ENCODE measurements around the gene BSCL2.
"Not testable (repeated sequence)": the region's sequence is repeated elsewhere in the genome, so short reads cannot be mapped to it uniquely, and the experiment has no call there.

The BSCL2 gene

DNA sequence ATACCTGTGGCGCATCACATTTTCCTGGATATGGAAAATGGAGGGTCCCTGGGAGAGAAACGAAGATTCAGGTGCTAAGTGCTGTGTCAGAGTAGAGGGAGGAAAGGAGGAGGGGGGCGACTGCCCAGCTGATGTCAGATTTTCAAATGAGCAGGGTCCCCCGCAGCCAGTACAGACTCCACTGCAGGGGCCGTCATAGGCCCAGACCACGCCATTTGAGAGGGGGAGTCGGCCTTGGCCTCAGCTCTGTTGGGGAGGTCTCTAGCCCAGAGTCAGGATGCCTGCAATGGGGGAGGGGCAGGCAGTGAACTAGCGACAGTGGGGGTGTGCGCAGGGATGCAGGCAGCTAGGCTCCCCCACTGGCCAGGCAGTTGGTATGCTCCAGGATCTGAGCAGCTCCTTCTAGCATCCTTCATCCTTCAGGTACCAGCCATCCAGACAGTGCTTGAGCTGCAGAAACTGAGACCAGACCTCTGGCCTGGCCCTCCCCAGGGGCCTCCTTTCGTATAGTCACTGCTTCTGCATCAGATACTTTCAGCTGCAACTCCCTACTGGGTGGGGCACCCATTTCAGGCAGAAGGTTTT lies at the start of gene BSCL2, which contains the start of gene GNG3:
Gene BSCL2, minus strand, starts transcription at position 148 of the 585 bp plus-strand sequence. CDS start 229 bp downstream, outside the sequence.
Gene GNG3, plus strand, starts transcription at position 400 of the 585 bp plus-strand sequence. CDS start 620 bp downstream, outside the sequence.
- no peak for DNase-seq

DNA sequence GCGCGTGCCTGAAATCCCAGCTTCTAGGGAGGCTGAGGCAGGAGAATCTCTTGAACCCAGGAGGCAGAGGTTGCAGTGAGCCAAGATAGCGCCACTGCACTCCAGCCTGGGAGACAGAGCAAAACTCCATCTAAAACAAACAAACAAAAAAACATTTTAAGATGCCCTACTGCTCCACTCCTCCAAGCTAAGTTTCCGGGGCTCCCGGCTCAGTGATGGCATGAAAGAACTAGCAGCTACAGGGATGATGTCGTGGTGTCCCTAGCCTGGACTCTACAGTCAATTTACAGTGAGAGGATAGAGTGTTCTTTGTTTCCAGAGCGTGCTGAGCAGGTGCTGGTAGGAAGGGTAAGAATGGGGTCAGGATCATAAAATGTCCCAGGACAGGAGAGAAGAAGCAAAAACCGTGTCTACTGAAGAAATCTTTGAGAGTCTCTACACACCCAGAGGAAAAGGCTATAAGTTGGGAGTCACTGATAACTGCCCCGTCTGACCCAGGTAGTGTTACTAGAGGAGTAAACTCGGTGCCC lies 47.9 kb upstream of the BSCL2 start:
- no peak for DNase-seq

DNA sequence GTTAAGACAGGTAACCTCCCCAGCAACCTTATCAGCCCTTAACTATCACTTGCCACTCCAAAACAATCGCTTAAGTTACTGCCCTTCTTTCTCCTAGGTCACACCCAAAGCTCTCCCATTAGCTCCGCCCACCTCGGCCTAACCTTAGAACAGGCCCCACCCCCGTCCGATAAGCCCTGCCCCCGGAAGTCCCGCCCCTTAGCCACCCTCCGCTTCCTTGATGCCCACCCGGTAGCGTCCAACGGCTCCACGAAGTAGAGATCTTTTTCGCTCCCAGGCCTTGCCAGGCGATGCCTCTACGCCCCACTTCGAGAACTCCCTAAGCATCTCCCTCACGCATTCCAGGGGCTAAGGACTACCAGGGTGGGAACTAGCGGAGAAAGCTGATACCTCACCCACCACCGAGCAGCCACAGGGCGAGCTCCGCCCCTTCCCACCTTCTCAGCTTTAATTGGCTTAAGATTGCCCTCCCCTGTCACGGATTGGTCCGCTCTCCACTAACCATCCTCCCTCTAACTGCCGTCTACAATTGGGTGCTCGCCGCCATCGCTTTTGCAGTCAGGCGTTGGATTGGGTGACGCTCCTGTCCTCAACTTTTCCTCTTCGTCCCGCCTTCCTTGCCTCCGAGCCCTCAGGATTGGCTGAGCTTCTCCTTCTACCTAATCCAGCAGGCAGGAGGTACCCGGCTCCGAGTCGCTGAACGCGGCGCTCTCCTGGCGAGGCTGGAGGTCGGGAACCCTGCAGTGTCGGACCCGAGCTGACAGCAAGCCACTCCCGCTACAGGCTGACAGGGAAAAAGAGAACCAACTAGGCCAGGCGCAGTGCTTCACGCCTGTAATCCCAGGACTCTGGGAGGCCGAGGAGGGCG lies 46.7 kb upstream of the BSCL2 start, which contains the start of gene ZBTB3:
Gene ZBTB3, minus strand, starts transcription at position 425 of the 868 bp plus-strand sequence. CDS start 496 bp downstream, outside the sequence.
- DNase-seq = peak; percentile 99

DNA sequence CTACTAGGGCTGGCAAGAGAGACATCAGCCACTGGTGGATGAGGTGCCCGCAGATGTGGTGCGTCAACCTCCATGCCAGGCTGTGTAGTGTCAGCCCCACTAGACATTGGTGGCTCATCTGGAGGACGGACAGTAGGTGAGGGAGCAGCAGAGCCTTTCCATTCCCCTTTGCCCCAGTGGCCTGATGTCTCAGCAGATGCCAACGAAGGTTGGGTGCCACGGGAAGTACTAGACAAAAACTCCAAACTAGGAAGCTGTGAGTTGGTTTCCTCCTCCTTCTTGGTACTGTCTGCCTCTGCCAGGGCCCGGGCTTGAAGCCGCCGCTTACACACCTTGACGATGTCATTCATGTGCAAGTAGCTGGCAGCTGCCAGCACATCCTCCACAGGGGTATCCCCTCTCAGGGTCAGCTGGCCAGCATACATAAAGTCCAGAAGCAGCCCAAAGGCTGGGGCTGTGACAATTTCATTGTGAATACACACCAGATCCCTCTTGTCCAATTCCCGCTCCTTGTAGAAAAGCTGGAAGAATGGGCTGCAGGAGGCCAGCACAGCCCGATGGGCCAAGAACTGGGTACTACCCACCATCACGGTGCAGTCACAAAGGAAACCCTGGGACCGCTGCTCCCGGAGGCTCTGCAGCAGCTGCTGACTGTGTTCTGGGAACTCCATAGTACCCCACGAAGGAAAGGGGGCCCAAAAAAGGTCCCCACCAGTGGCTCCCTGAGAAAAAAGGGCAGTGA lies 45.9 kb upstream of the BSCL2 start:
- no peak for DNase-seq

DNA sequence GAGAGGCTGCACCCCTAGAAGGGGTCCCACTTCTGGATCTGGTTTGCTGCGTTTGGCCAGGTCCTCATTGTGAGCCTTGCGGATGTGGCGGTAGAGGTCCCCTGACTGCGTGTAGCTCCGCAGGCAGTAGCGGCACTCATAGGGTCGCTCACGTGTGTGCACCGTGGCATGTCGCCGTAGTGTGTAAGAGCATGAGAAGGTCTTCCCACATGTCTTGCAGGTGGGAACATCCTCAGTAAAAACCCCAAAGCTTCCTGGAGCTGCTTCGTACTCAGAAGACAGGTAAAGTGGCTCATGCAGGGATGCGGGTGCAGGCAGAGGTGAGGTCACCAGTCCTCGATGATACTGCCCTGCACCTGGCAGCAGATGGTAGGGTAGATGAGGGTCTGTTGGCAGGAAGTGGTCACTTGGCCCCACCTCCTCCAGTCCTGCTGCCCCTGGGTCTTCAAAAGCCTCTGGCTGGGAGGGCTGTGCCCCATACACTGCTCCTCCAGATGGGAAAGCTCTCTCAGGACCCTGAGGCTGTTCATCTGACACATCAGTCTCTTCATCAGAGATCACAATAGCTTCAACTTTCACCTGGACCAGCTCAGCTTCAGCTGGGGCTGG lies 45.1 kb upstream of the BSCL2 start:
- no peak for DNase-seq

DNA sequence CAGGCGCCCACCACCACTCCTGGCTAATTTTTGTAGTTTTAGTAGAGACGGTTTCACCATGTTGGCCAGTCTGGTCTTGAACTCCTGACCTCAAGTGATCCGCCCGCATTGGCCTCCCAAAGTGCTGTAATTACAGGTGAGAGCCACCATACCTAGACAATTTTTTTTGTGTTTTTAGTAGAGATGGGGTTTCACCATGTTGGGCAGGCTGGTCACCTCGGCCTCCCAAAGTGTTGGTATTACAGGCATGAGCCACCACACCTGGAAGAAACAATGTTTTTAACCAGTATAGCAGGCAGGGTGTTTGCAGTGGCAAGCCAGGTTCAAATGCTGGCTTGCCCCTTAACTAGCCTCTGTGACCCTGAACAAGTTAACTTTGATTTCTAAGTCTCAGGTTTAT lies 42.7 kb upstream of the BSCL2 start:
- not testable (repeated sequence) for DNase-seq

DNA sequence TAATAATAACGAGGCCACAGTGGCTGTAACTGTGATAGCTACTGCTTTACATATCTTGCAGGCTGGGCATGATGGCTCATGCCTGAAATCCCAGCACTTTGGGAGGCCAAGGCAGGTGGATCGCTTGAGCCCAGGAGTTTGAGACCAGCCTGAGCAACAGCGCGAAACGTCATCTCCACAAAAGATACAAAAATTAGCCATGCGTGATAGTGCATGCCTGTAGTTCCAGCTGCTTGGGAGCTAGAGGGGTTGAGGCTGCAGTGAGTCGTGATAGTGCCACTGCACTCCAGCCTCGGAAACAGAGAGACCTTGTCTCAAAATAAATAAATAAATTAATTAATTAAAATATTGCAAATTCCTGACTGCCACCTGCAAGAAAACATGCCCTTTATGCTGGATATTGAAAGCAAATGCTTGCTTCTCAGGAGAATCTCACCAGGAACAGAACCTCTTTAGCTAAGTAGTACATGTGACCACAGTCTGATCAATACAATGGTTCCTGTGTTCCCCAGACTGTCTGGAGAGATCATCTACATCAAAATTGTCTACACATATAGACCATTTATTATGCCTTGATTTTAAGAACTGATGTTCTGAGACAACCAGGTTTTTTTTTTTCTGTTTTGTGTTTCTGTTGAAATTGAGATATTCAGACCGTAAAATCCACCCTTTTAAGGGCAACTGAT lies 40.4 kb upstream of the BSCL2 start:
- DNase-seq = no peak

DNA sequence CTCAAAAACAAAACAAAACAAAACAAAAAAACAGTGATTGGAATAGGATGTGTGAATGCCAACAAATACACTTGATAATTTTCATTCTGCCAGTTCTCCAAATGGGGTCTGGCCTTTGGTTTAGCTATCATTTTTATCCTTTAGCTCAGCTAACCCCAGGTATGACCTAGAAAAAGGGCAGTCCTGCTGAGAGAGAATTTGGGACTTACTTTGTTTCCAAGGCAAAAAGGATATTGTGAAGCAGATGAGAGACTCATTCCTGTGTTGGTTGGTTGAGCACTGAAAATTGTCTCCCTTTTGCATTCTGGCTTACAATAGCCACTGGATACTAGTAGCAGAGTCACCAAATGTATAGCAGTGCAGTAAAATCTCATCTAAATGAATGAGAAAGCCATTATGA lies 30.0 kb upstream of the BSCL2 start:
- DNase-seq = no peak

DNA sequence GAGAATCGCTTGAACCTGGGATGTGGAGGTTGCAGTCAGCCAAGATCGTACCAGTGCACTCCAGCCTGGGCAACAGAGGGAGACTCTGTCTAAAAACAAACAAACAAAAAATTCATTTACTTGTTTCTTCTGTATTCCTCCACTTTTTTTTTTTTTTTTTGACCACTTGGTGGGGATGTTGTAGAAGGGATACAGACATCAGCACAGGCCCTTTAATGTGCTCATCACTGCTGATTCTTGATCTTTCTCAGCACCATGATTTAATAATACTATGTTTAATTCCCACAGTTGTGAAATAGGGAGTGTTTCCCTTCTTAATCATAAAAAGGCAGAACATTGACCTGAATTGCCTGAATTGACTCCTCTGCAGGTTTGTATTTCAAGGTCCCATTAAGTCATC lies 25.6 kb upstream of the BSCL2 start:
- DNase-seq = no peak

DNA sequence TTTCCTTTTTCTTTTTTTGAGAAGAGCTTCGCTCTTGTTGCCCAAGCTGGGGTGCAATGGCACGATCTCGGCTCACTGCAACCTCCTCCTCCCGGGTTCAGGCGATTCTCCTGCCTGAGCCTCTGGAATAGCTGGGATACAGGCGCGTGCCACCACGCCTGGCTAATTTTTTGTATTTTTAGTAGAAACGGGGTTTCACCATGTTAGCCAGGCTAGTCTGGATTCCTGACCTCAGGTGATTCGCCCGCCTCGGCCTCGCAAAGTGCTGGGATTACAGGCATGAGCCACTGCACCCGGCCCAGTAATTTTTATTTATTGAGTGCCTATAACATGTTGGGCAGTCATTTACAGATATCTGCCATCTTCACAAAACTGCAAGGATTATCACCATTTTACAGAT lies 22.9 kb upstream of the BSCL2 start:
- not testable (repeated sequence) for DNase-seq

DNA sequence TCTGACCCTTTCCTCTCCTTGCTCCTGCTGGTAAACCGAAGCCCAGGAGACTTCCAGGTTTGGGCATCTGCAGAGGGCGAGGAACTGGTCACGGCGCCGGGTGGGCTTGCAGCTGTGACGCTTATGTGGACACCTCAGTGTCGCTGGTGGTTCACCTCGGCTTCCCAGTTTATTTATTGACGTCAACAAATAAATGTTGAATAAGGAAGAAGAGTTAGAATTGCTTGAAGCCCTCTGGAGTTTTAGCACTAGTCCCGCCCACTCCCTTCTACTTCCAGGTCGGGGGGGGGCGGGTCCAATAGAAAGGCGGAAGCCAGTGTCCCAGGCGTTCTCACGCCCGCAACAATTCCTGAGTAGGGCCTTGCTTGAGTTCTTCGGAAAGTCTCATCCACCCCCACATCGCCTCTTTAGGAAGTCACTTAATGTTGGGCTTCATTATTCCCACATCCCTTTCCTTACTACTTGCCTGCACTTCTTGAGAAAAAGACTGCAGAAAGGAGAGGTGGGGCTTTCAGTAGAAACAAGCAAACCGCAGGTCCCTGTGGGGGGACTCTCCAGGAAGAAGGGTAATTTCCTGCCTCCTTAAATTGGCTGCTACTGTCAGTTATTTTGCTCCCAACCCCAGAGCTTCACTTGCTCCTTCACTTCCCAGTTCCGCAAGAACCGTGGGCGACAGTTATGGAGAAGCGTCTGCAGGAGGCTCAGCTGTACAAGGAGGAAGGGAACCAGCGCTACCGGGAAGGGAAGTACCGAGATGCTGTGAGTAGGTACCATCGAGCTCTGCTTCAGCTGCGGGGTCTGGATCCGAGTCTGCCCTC lies 21.2 kb upstream of the BSCL2 start, which contains the start of gene TTC9C:
Gene TTC9C, plus strand, starts transcription at position 316 of the 818 bp plus-strand sequence. Its CDS starts 363 bp downstream, at position 679.
- peak; percentile 87 for DNase-seq

DNA sequence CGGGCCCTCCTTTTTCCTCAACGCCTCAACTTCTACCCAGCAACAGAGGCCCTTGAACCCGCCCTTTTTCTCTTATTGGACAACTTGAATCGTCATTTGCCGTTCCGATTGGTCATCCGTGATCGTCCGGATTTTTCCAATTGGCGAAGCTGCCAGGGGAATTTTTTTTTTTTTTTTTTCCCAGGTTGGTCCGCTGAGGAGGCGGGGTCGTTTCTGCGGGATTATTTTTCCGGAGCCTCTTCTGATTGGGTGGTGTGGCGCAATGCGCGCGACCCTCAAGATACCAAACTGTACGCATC lies 20.6 kb upstream of the BSCL2 start:
- peak; percentile 96 for DNase-seq

DNA sequence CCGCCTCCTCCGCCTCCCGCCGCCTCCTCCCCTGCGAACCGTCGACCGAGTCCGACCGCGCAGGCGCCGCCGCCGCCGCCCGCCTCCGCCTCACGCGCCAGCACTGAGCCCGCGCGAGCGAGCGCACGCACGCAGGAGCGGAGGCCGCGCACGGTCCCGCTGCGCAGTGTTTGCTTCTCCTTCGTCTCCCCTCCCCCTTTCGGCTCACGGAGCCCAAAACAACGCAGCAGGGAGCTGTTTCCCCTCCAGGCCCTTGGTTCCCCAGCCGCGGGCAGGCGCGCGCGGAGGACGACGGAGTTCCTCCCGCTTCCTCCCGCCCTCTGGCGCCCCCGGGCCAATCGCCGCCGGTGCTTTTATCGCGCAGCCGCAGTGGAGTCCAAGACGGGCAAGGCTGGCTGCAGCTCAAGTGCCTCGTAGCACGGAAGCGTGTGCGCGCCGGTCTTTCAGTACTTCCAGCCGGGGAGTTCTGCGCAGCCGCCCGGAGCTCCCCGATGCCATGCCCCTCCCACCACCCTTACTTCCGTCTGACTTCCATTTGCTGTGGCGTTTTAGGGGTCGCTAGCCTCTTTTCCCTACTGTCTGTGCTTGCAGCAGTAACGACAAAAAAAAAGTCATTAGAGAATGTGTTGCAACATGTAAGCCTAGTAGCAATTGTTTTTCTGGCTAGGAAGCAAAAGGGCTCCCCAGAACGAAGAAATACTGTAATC lies 20.1 kb upstream of the BSCL2 start, which contains the start of gene HNRNPUL2:
Gene HNRNPUL2, minus strand, starts transcription at position 293 of the 707 bp plus-strand sequence. CDS start 301 bp downstream, outside the sequence.
- peak; percentile 100 for DNase-seq

DNA sequence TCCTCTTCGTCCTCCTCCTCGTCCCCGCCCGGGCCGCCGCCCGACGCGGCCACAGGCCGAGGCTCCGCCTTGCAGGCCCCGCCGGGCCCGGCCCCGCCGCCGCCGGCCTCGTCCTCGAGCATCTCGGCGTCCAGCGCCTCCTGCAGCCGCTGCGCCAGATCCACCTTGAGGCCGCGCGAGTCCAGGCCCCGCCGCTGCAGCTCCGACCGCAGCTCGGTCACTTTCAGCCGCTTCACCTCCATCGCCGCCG lies 19.6 kb upstream of the BSCL2 start:
- no peak for DNase-seq

DNA sequence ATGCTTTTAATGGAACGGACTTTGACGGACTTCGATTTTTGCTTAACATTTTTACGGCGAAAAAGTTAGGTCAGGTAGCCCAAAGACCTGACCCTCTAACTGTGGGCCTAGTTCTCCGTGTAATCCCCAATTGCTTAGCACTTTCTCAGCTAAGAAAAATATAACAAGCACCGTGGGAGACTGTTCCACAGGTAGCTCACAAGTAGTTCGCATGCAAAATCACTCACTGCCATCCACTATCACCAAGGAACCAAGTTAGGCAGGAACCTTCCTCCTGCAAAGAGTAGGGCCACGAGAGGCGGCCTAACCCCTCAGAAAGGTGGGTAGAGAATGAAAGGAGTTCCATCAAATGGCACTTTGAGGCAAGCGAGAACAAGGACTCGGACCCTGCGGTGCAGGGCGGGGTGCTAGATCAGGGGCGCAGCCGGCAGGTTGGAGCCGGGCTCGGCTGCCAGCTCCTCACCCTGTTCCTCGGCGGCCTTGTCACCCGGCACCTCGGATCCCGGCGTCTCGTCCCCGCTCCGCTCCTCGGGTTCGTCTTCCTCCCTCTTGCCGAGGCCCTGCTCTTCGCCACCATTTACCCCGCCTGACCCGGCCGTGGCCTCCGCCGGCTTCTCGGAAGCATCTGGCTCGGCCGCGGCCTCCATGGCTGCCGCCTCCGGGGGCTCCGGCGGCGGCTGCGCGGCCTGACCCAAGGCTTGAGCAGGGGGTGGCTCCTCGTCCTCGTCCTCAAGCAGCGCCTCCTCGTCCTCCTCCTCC lies 19.1 kb upstream of the BSCL2 start:
- DNase-seq = no peak

DNA sequence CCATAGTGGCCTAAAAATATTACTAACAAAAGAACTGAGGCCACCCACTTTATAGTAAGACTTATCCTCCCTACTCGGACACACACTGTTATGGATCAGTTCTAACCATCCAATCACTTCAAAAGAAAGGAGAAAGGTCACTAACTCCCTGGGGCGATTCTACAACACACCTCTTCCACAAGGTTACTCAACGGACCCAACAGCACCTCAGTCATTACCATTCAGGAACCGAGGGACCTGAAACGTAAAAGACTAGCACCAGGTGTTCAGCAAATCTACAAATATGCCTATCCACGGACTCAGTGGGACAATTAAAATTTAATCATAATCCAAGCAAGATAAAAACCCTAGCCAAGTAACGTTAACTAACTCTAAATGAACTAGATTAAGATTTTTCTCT lies 18.4 kb upstream of the BSCL2 start:
- DNase-seq = no peak

DNA sequence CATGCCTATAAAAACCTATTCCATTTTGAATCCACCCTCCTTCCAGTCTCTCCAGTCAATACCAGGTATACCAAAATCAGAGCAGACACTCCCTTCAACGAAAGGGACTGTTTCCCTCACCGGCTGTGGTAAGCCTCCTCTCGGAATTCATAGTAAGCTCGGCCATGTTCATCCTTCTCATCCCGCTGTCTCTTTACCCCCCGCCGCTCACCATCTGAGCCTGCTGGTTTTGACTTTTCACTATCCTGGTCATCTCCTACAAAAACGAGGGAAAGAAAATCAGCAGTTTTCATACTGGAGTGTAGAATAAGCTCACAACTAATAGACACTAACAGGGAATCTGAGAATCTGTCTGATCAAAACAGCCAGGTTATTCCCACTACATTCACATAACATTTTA lies 16.9 kb upstream of the BSCL2 start:
- DNase-seq = no peak

DNA sequence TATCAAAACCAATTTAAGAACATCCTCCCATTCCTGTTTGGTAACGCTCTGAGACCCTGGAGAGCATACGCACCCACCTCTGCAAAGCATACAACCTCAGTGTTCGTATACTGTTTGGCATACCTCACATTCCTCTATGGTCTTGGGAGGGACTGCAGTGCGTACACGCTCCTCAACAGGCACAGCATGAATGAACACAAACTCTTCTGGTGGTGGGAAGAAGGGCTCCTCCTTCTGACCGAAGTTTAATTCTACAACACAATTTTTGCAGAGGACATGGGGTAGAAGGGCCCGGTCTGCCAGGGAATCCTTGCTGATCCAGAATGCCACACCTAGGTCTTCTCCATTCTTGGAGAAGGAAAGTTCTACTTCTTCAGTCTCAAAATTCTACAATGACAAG lies 14.8 kb upstream of the BSCL2 start:
- no peak for DNase-seq

DNA sequence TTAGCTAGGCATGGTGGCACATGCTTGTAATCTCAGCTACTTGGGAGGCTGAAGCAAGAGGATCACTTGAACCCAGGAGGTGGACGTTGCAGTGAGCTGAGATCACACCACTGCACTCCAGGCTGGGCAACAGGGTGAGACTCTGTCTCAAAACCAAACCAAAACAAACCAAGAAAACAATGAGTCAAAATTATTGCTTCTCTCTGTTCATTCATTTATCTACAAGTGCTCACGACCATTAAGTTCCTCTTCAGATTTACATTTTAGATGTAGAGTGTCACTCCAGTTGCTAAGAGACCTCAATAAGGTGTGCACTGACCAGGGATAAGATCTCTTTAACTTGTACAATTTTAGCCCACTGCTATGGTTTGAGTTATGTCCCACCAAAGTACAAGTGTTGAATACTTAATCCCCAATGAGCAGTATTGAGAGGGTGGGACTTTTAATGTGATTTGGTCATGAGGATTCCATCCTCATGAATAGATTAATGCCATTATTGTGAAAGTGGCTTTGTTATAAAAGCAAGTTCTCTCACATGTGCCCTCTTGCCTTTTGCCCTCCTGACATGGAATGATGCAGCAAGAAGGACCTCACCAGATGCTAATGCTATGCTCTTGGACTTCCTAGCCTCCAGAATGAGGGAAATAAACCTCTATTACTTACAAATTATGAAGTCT lies 12.2 kb upstream of the BSCL2 start:
- DNase-seq = peak; percentile 40
